Fibroblast of the aortic adventitia (primary cell): ENCODE data around the gene FBXL7. TPM values are rescaled to one million over a fixed set of nuclear protein-coding genes. Genes with fewer than 3 reads are reported as not detected.
A peak's percentile ranks its signal among the peaks of the same experiment; 100 is the strongest.

Experiments
- DNase-seq: peaks from one replicate; pipeline ENCODE4 v3.0.0-alpha.2; 2010; ENCODE audit warnings: low read depth
- H3K4me3 ChIP-seq: 2 replicates; pipeline ENCODE4 v1.5.1; 2011; ENCODE audit warnings: low read depth, mild to moderate bottlenecking, control low read depth, low read length, moderate library complexity
- CTCF ChIP-seq: IDR thresholded peaks from 2 replicates; pipeline ENCODE4 v1.5.1; 2011; ENCODE audit warnings: mild to moderate bottlenecking, low read length, control low read depth, inconsistent platforms; ENCODE audit not compliant: insufficient read depth
- total RNA-seq: library from RNA; depleted of rRNA; stranded (reverse); fragments of >200 nt; gene quantifications from 2 replicates; pipeline ENCODE4 v1.2.3, GENCODE V29; 2012; ENCODE audit warnings: low replicate concordance

FBXL7 gene
- total RNA-seq, 1 donor, result 12.4 TPM

GRCh38 chr5:15844871-15845270 lies 344.9 kb downstream of the FBXL7 start:
- no peak overlapping the region for H3K4me3 ChIP-seq
- no peak for TF ChIP-seq CTCF
- no peak for DNase-seq

- no peak for TF ChIP-seq CTCF
- no peak for DNase-seq
- no peak overlapping the region for H3K4me3 ChIP-seq
These were observed 350.6 kb downstream of the FBXL7 start for GRCh38 chr5:15850536-15850935.

GRCh38 chr5:15850939-15851341 lies 351.0 kb downstream of the FBXL7 start:
- no peak for TF ChIP-seq CTCF
- DNase-seq, result peak; percentile 32
- no peak overlapping the region for H3K4me3 ChIP-seq

- DNase-seq, result peak; percentile 10
- H3K4me3 ChIP-seq, result no peak overlapping the region
- TF ChIP-seq CTCF, result no peak
These were observed 352.2 kb downstream of the FBXL7 start for GRCh38 chr5:15852217-15852616.

GRCh38 chr5:15852949-15853348 lies 353.0 kb downstream of the FBXL7 start:
- DNase-seq, result no peak
- no peak for TF ChIP-seq CTCF
- H3K4me3 ChIP-seq, result no peak overlapping the region

- no peak for DNase-seq
These were observed 358.3 kb downstream of the FBXL7 start for GRCh38 chr5:15858326-15858725.

More at GRCh38 chr5:15858326-15858725, 358.3 kb downstream of the FBXL7 start:
- H3K4me3 ChIP-seq, result no peak overlapping the region
- TF ChIP-seq CTCF, result no peak
